Stimulated activated CD8-positive, alpha-beta memory T cell treated with anti-CD3 and anti-CD28 coated beads, Interleukin-12 subunit alpha, Interleukin-12 subunit beta, amount 100 ng/mL, for 24 hours (primary cell): ENCODE measurements around the gene SH3BP1.

Experiments
- DNase-seq: peaks from one replicate; pipeline ENCODE4 v3.0.0-alpha.2; 2020; ENCODE audit errors: extremely low read depth

SH3BP1 gene

GRCh38 chr22:37659066-37659896 lies 19.8 kb downstream of the SH3BP1 start:
- no peak for DNase-seq

- no peak for DNase-seq
Observed at GRCh38 chr22:37659897-37660708, 20.6 kb downstream of the SH3BP1 start.

- DNase-seq = no peak
Observed at GRCh38 chr22:37660709-37661045, 21.2 kb downstream of the SH3BP1 start.

- no peak for DNase-seq
Observed at GRCh38 chr22:37661160-37661924, 21.9 kb downstream of the SH3BP1 start.

GRCh38 chr22:37662039-37662438 lies 22.6 kb downstream of the SH3BP1 start:
- no peak for DNase-seq

GRCh38 chr22:37663521-37664140 lies 24.2 kb downstream of the SH3BP1 start:
- no peak for DNase-seq

GRCh38 chr22:37664249-37665101 lies 25.0 kb downstream of the SH3BP1 start:
- DNase-seq = no peak

- DNase-seq = no peak
Observed at GRCh38 chr22:37665487-37665886, 26.0 kb downstream of the SH3BP1 start.

- no peak for DNase-seq
Observed at GRCh38 chr22:37669586-37669985, 30.1 kb downstream of the SH3BP1 start.

GRCh38 chr22:37672206-37672919 lies 32.9 kb downstream of the SH3BP1 start:
- DNase-seq = no peak

GRCh38 chr22:37672920-37673455 lies 33.5 kb downstream of the SH3BP1 start:
- DNase-seq = no peak

GRCh38 chr22:37674248-37674647 lies 34.8 kb downstream of the SH3BP1 start:
- DNase-seq = no peak

GRCh38 chr22:37674951-37675929 lies 35.8 kb downstream of the SH3BP1 start, which contains the start of gene LGALS1:
LGALS1 (plus strand) TSS chr22:37675636; CDS start chr22:37675703, 67 bp downstream.
- no peak for DNase-seq

GRCh38 chr22:37675930-37676735 lies 36.7 kb downstream of the SH3BP1 start:
- no peak for DNase-seq

GRCh38 chr22:37676736-37677492 lies 37.4 kb downstream of the SH3BP1 start:
- peak; percentile 77 for DNase-seq

GRCh38 chr22:37677493-37677974 lies 38.1 kb downstream of the SH3BP1 start:
- DNase-seq = no peak

- no peak for DNase-seq
Observed at GRCh38 chr22:37678372-37678771, 38.9 kb downstream of the SH3BP1 start.
